Hepatocyte (in vitro differentiated cells): Measurements from ENCODE around the gene SERPINA4.

ENCODE experiments used
- CTCF ChIP-seq: fragments of 200-600 bp; sonication (generic); IDR thresholded peaks from 2 replicates; pipeline ENCODE4 v1.5.1; 2016; ENCODE audit warnings: antibody characterized with exemption, mild to moderate bottlenecking; ENCODE audit not compliant: poor library complexity
- EZH2 ChIP-seq: fragments of 200-600 bp; sonication (generic); IDR thresholded peaks from 2 replicates; pipeline ENCODE4 v1.6.1; 2016; ENCODE audit warnings: antibody characterized with exemption, mild to moderate bottlenecking, borderline replicate concordance

GRCh38 chr14:94544726-94545125 is 16.5 kb upstream of the SERPINA4 start:
- TF ChIP-seq CTCF, result no peak
- TF ChIP-seq EZH2, result no peak
